ENCODE data around the gene TMEM42.

- TF ChIP-seq, protein P1, sequence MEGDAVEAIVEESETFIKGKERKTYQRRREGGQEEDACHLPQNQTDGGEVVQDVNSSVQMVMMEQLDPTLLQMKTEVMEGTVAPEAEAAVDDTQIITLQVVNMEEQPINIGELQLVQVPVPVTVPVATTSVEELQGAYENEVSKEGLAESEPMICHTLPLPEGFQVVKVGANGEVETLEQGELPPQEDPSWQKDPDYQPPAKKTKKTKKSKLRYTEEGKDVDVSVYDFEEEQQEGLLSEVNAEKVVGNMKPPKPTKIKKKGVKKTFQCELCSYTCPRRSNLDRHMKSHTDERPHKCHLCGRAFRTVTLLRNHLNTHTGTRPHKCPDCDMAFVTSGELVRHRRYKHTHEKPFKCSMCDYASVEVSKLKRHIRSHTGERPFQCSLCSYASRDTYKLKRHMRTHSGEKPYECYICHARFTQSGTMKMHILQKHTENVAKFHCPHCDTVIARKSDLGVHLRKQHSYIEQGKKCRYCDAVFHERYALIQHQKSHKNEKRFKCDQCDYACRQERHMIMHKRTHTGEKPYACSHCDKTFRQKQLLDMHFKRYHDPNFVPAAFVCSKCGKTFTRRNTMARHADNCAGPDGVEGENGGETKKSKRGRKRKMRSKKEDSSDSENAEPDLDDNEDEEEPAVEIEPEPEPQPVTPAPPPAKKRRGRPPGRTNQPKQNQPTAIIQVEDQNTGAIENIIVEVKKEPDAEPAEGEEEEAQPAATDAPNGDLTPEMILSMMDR (IDR thresholded peaks at IDR 0.05): no peak
- TF ChIP-seq POLR2A (IDR thresholded peaks at IDR 0.05): no peak
Measured at GRCh38 chr3:44874308-44874707, 12.6 kb downstream of the TMEM42 start, which contains the start of gene TGM4.

All from lower leg skin (tissue), 3 donors.